Smooth muscle cell (in vitro differentiated cells): ENCODE measurements around the gene ZNF500. TPM values are rescaled to one million over a fixed set of nuclear protein-coding genes. Genes with fewer than 3 reads are reported as not detected.

Experiments used
- DNase-seq: peaks from one replicate; lab custom pipeline; 2025; ENCODE audit not compliant: unreplicated experiment; lab: John Stamatoyannopoulos, UW
- H2AFZ ChIP-seq: fragments of 200-600 bp; sonication (generic); 2 replicates; pipeline ENCODE4 v1.6.0; 2016; ENCODE audit warnings: antibody characterized with exemption, low read depth, mild to moderate bottlenecking
- H3F3A ChIP-seq: fragments of 200-600 bp; sonication (generic); 2 replicates; pipeline ENCODE4 v1.6.0; 2017; ENCODE audit warnings: antibody characterized with exemption, low read depth
- H3K27ac ChIP-seq: fragments of 200-600 bp; sonication (generic); 2 replicates; pipeline ENCODE4 v1.5.1; 2016; ENCODE audit warnings: low read depth, mild to moderate bottlenecking
- H3K27me3 ChIP-seq: fragments of 200-600 bp; sonication (generic); 2 replicates; pipeline ENCODE4 v1.6.1; 2016; ENCODE audit warnings: low read depth, mild to moderate bottlenecking
- H3K36me3 ChIP-seq: fragments of 200-600 bp; sonication (generic); 2 replicates; pipeline ENCODE4 v1.5.1; 2016; ENCODE audit warnings: low read depth
- H3K4me1 ChIP-seq: fragments of 200-600 bp; sonication (generic); 2 replicates; pipeline ENCODE4 v1.5.1; 2016; ENCODE audit warnings: low read depth
- H3K4me2 ChIP-seq: fragments of 200-600 bp; sonication (generic); 2 replicates; pipeline ENCODE4 v1.6.0; 2016; ENCODE audit warnings: mild to moderate bottlenecking
- H3K4me3 ChIP-seq: fragments of 200-600 bp; sonication (generic); 2 replicates; pipeline ENCODE4 v1.5.1; 2016; ENCODE audit warnings: mild to moderate bottlenecking
- H3K79me2 ChIP-seq: fragments of 200-600 bp; sonication (generic); 2 replicates; pipeline ENCODE4 v1.6.0; 2016; ENCODE audit warnings: low read depth, mild to moderate bottlenecking
- H3K9ac ChIP-seq: fragments of 200-600 bp; sonication (generic); 2 replicates; pipeline ENCODE4 v1.6.0; 2016; ENCODE audit warnings: low read depth
- H3K9me3 ChIP-seq: fragments of 200-600 bp; sonication (generic); replicated peaks from 2 replicates; pipeline ENCODE4 v1.5.1; 2016; ENCODE audit warnings: low read depth
- H4K20me1 ChIP-seq: fragments of 200-600 bp; sonication (generic); 2 replicates; pipeline ENCODE4 v1.6.0; 2016; ENCODE audit warnings: low read depth
- CTCF ChIP-seq: fragments of 200-600 bp; sonication (generic); IDR thresholded peaks from 2 replicates; pipeline ENCODE4 v1.5.1; 2017; ENCODE audit warnings: borderline replicate concordance, mild to moderate bottlenecking, antibody characterized with exemption; ENCODE audit not compliant: insufficient read depth, poor library complexity, severe bottlenecking
- WGBS: methylation state at CpG from one replicate; pipeline ENCODE4 v1.1.7; 2016; ENCODE audit warnings: low lambda C conversion rate; 5-methylcytosine and 5-hydroxymethylcytosine counted together
- polyA plus RNA-seq: library from polyadenylated mRNA; unstranded; fragments of >200 nt; fragmentation: Nextera tagmentation; extraction: Ambion mirVana; gene quantifications from 2 replicates; pipeline ENCODE4 v1.2.1, GENCODE V29; 2016
- total RNA-seq: library from RNA; depleted of rRNA; stranded (reverse); fragments of >200 nt; gene quantifications from 2 replicates; pipeline ENCODE4 v1.2.3, GENCODE V29; 2014

ZNF500 gene
- total and polyA plus RNA-seq, 2 experiments from 2014 or later = 4.1 to 7.1 TPM

GRCh38 chr16:4753227-4753626 lies 13.7 kb downstream of the ZNF500 start:
- Histone ChIP-seq H3K4me3 (no peak overlapping the region), H3K9me3 (no peaks in the 10 kb centered on the region), H3F3A (no peaks in the 10 kb centered on the region), H3K9ac (no peak overlapping the region), H3K27ac (no peak overlapping the region), H2AFZ (no peak overlapping the region), H3K4me2 (no peak overlapping the region), H3K36me3 (peaks cover 7% of the 10 kb centered on the region), H3K27me3 (no peaks in the 10 kb centered on the region), H3K79me2 (peaks cover 8% of the 10 kb centered on the region), H3K4me1 (no peaks in the 10 kb centered on the region), H4K20me1 (peaks cover 7% of the 10 kb centered on the region)
- no peak for TF ChIP-seq CTCF
- WGBS = 99% methylated on average over 11 of the region's 11 CpGs
- DNase-seq = no peak

GRCh38 chr16:4752351-4753100 lies 14.4 kb downstream of the ZNF500 start:
- Histone ChIP-seq H3K4me1 (no peaks in the 10 kb centered on the region), H3K4me2 (no peak overlapping the region), H3F3A (no peaks in the 10 kb centered on the region), H3K27ac (no peak overlapping the region), H3K9ac (no peak overlapping the region), H3K9me3 (no peaks in the 10 kb centered on the region), H3K36me3 (peaks cover 7% of the 10 kb centered on the region), H4K20me1 (peaks cover 7% of the 10 kb centered on the region), H3K79me2 (peaks cover 8% of the 10 kb centered on the region), H3K4me3 (no peak overlapping the region), H3K27me3 (no peaks in the 10 kb centered on the region), H2AFZ (no peak overlapping the region)
- TF ChIP-seq CTCF = no peak
- no peak for DNase-seq
- 97% methylated on average over 41 of the region's 44 CpGs for WGBS

DNA sequence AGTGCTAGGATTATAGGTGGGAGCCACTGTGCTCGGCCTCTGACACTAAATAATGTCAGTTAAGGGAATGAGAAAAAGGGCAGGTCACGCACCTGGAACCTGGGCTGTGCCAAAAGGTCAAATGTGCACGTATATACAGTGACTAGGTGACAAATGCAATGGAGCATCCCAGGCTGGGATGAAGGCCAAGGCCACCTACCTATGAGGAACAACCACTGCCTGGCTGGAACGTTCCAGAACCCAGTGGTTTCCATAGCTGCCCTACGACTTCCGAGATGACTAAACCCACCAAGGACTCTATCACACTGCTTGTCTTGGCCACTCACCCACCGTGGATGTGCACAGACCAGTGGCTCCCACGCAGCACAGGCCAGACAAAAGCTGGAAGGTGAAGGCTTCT lies 16.1 kb downstream of the ZNF500 start:
- H3K36me3 ChIP-seq = peaks cover 7% of the 10 kb centered on the region
- H3K4me3 ChIP-seq = no peak overlapping the region
- H2AFZ ChIP-seq = no peak overlapping the region
- peaks cover 8% of the 10 kb centered on the region for H3K79me2 ChIP-seq
- no peaks in the 10 kb centered on the region for H3K9me3 ChIP-seq
- H3K9ac ChIP-seq = no peak overlapping the region
- H3K27me3 ChIP-seq = no peaks in the 10 kb centered on the region
- 95% methylated on average over 8 of the region's 8 CpGs for WGBS
- H3K4me2 ChIP-seq = no peak overlapping the region
- no peak for DNase-seq
- no peak overlapping the region for H3K27ac ChIP-seq
- peaks cover 7% of the 10 kb centered on the region for H4K20me1 ChIP-seq
- H3K4me1 ChIP-seq = no peaks in the 10 kb centered on the region
- no peaks in the 10 kb centered on the region for H3F3A ChIP-seq
- TF ChIP-seq CTCF = no peak
